Measurements from ENCODE around the gene MYLK.
A peak's percentile ranks its signal among the peaks of the same experiment; 100 is the strongest.
"Not testable (repeated sequence)": the region's sequence is repeated elsewhere in the genome, so short reads cannot be mapped to it uniquely, and the experiment has no call there.

The MYLK gene

DNA sequence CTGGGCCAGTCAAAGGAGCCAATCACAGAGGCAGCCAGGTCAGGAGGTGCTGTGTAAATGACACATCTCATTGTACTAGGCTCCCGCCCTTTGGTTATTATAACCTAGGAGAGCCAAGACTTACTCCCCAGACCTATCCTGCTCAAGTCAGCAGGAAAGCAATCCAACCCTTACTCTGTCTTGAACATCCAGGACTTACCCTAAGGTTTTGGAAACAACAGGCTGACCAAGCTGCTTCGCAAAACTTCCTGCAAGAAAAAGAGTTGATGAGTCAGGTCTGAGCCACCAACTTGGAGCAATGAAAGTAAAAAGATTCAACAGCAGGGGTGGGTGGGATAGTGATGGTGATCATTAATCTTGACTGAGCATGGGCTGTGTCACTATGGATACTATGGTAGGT lies 144.4 kb downstream of the MYLK start:
- no peak for DNase-seq

GRCh38 chr3:123739106-123739505 lies 145.0 kb downstream of the MYLK start:
- DNase-seq = no peak

- not testable (repeated sequence) for DNase-seq
These were observed 145.6 kb downstream of the MYLK start for GRCh38 chr3:123738522-123738921.

DNA sequence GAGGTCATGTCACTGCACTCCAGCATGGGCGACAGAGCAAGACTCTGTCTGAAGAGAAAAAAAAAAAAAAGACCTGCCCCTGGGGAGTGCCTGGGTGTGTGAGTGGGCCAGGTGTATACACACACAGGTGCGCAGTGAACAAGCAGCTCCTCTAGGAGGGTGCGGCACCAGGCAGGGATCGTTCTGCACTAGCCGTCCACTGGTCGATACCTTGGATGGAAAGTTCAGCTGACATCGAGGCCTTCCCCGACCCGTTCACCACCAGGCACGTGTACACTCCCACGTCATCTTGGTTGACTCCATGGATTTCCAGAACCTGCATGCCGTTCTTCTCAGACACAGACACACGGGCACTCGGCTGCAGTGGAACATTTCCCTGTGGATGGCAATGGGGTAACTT lies 147.0 kb downstream of the MYLK start:
- DNase-seq = no peak

GRCh38 chr3:123735456-123735855 lies 148.7 kb downstream of the MYLK start:
- no peak for DNase-seq

DNA sequence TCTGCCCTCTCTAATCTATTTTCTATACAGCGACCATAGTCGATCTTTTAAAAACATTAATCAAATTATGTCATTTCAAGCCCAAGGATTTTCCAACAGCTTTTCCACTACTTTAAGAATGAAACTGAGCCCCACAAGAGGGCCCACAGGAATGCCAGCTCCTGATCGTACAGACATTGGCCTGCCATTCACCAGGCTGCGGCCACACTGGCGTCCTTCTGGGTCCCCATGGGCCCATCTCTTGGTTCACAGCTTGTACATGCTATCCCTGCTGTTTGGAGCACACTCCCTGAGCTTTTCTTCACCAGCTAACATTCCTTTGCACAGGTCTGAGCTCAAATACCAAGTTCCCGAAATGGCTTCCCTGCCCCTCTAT lies 149.6 kb downstream of the MYLK start:
- DNase-seq = no peak

GRCh38 chr3:123733805-123734526 lies 150.2 kb downstream of the MYLK start:
- DNase-seq = no peak

DNA sequence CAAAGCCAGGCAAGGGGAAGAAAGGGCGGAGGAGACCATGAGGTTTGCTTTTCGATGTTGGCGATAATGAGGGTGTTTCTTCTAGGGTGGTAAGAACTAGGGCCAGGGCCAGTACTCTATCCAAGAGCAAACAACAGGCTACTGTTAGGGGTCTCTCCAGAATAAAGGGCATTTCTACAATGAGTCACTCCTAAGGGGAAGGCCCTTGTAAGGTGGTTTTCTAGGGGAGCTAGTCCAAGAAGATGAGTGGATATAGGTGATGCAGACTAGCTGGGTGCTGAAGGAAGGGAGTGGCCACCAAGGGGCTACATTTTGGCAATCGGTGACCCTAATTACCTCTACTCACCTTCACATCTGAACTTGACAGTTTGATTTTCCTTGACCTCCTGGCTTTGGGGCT lies 150.8 kb downstream of the MYLK start:
- no peak for DNase-seq

DNA sequence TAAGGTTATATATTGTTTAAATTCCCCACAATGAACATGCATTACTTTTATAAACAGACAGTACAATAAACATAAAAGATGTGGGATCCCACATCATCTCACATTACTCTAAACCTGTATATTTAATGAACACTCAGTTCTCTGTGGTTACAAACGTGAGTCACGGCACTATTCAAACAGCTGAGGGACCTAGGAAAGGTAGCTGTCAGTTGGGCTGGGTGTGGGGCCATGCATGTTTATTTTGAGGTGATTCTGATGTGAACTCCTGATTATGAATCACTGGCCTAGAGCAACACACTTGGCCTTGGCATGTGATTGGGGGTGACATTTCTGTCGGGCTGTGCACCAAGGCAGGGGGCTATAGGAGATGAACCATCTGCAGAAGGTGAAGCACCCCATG lies 151.7 kb downstream of the MYLK start:
- DNase-seq = no peak

DNA sequence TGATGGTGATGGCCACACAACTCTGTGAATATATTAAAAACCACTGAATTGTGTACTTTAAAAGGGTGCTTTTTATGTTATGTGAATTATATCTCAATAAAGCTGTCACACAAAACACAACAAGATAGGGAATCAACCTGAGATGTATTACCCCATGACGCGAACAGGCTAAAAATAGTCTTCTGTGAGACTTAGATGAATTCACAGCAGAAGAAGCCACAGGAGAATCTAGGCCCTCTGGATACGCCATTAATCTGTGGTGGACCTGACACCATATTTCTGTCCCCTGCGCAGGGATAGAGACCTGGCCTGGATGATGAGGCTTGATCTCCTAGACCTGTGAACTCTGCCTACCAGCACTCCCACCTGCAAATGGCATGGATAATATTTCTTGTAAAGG lies 153.3 kb downstream of the MYLK start:
- no peak for DNase-seq

GRCh38 chr3:123728991-123729390 lies 155.1 kb downstream of the MYLK start:
- no peak for DNase-seq

DNA sequence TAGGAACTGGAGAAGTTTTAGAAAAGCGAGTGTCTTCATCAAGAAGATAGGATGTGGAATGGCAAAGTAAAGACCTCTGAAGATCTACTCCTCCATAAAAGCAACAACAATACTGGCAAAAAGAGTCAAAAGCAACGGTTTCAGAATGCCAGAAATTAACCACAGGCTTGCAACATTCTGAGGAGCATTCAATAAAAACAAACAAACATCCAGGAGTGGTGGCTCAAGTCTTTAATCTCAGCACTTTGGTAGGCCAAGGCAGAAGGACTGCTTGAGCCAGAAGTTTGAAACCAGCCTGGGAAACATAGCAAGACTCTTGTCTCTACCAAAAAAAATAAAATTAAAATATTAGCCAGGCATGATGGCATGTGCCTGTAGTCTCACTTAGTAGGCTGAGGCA lies 156.1 kb downstream of the MYLK start:
- no peak for DNase-seq

GRCh38 chr3:123725652-123726400 lies 158.3 kb downstream of the MYLK start:
- DNase-seq = no peak

GRCh38 chr3:123724306-123724705 lies 159.8 kb downstream of the MYLK start:
- DNase-seq = no peak

DNA sequence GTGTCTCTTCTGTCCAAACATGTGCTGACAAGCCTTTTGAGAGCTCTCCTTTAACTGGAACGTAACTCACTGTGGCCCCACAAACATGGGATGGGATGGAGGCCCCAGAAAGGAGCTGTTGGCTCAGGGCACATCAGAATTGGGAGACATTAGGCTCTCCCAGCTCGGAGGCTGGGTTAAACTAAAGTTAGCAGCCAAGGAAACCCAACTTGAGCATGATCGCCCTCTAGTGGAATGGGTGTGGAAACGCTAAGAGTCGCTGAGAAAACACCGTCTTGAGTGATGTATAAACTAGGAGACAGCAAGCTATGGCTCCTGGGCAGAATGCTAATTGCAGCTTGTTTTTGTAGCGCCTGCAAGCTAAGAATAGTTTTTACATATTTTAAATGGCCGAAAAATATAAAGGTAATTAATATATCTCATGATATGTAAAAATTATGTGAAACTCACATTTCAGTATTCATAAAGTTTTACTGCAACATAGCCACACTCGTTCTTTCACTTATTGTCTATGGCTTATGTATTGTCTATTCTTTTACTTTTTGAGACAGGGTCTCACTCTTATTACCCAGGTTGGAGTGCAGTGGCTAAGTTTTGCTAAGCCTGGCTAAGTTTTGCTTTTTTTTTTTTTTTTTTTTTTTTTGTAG lies 160.5 kb downstream of the MYLK start:
- peak; percentile 86 for DNase-seq

DNA sequence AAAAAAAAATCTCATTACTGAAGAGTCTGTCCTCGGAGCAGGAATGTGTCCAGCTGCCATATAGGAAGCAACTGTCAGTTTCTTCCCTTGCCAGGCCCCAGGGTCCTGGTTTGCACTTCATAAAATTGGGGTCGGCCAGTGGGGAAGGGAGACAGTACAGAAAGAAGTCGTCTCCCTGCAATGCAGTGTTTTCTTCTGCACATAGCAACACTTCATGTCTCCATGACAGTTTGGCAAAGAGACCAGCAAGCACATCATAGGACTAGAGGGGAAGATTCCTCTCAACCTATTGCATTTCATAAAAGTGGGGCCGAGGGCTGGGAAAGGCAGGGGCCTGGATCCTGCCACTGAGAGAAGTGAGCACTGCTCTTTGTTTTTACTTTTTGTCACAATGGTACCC lies 161.1 kb downstream of the MYLK start:
- DNase-seq = no peak

GRCh38 chr3:123722456-123722855 lies 161.7 kb downstream of the MYLK start:
- DNase-seq = no peak

- DNase-seq = no peak
These were observed 162.1 kb downstream of the MYLK start for GRCh38 chr3:123722021-123722420.

DNA sequence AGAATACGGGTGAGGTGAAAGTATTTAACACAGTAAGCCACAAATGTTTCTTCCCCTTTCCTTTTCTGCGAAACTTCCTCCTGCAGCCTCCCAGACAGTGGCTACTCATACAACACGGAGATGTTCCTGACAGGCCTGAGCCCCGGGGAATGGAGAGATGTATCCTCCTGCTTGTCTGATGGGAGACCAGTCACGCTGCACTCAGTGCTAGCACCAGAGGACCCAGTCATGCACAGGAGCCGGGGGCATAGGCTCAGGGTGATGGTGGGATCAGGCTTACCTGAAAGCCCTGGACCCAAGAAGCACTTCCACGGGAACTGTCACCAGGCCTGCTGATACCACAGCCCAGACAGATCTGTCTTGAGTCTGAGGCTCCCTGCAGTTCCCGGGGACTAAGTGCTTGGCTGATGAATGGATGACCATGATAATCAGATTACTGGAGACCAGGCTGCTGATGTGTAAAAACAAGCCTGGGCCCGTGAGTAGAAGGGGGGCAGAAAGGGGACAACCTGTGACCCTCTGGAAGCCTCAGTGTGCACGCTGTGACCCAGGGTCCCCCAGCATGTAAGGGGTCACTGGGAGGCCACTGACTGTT lies 162.9 kb downstream of the MYLK start:
- DNase-seq = not testable (repeated sequence)

DNA sequence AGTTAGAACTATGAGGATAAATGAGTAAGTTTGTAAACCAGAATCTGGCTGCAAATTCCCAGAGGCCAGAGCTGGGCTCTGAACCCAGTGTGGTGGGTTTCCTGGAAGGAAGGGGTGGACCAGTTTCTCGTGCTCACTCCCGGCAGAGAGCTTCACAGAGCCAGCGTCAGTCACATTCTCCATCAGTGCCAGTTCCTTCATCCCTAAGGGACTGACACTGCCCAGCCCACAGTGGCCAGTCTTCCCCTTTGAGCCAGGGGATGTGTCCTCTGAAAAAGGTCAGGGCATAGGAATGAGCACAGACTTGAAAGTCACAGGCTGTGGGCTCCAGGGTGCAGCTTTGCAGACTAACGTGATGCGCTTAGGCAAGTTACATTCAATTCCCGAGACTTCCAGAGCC lies 163.5 kb downstream of the MYLK start:
- DNase-seq = no peak

GRCh38 chr3:123719862-123720453 lies 164.2 kb downstream of the MYLK start:
- DNase-seq = peak; percentile 11

DNA sequence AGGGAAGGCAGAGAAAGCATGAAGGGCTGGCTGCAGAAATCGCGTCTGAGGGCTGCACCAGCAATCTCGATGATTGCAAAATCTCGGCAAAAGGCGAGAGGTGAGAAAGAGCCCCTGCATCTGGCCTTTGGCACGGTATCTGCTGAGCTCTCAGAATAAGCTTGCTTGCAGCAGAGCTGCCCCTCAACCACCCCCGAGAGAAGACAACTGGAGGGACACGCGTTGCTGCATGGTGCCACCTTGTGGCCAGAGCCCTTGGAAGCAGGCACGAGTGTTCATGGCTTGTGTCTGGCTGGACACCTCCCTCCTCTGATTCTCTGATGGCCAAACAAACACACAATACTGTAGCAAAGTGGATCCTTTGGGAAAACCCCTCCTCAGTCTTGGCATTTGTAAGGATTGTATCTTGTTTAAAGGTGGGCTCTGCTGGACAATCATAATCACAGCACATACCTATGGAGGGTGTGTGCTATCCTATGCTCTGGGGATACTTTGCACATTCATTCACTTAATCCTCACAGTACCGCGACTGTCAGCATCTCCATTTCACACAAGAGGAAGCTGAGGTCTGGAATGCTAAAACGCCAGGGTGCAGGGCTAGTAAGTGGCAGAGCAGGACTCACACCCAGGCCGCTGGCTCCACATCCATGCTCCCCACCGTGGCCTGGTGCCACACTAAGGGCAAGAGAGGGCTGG lies 164.9 kb downstream of the MYLK start:
- peak; percentile 71 for DNase-seq

GRCh38 chr3:123718108-123718507 lies 166.0 kb downstream of the MYLK start:
- no peak for DNase-seq

Measured in NCI-H1092 treated with DMSO at 0.1 percent for 48 hours (cell line).